Thyroid gland (tissue), 4 donors: ENCODE results near the gene PTPN3.

Experiments used
- CTCF ChIP-seq, 6 experiments: fragments of 200-600 bp in 3 of 6; fragments of 450-650 bp in 3 of 6; sonication (generic) in 3 of 6; IDR thresholded peaks; one replicate each; pipeline ENCODE4 v1.5.1; 2016 to 2019; ENCODE audit warnings: antibody characterized with exemption in 6 of 6, mild to moderate bottlenecking in 2 of 6, inconsistent platforms in 1 of 6, moderate library complexity in 1 of 6
- POLR2A ChIP-seq, 2 donors: fragments of 450-650 bp; IDR thresholded peaks; one replicate each; pipeline ENCODE4 v1.6.1; 2017; ENCODE audit warnings: antibody characterized with exemption in 2 of 2, mild to moderate bottlenecking in 2 of 2, moderate library complexity in 1 of 2

- TF ChIP-seq CTCF (IDR thresholded peaks at IDR 0.05) (no peak), POLR2A (IDR thresholded peaks at IDR 0.05) (no peak)
Measured at GRCh38 chr9:109346904-109347303, 151.2 kb downstream of the PTPN3 start.
